Endodermal cell (in vitro differentiated cells): ENCODE data around the gene IQSEC3. TPM values are rescaled to one million over a fixed set of nuclear protein-coding genes. Genes with fewer than 3 reads are reported as not detected.

Source experiments
- DNase-seq: peaks from one replicate; pipeline ENCODE4 v3.0.0-alpha.2; 2017
- H3K27ac ChIP-seq: 2 replicates; pipeline ENCODE4 v1.5.1; 2013; ENCODE audit warnings: mild to moderate bottlenecking, low read depth, low read length, moderate library complexity
- H3K27me3 ChIP-seq: 2 replicates; pipeline ENCODE4 v1.6.1; 2013; ENCODE audit warnings: mild to moderate bottlenecking, low read length, moderate library complexity; ENCODE audit not compliant: insufficient read depth, control insufficient read depth, poor library complexity, severe bottlenecking
- H3K36me3 ChIP-seq: 2 replicates; pipeline ENCODE4 v1.7.0; 2013; ENCODE audit warnings: mild to moderate bottlenecking, low read length, moderate library complexity; ENCODE audit not compliant: control insufficient read depth, insufficient read depth
- H3K4me1 ChIP-seq: one replicate; pipeline ENCODE4 v1.7.0; 2013; ENCODE audit warnings: low read length; ENCODE audit not compliant: control insufficient read depth, insufficient read depth
- H3K4me3 ChIP-seq: 2 replicates; pipeline ENCODE4 v1.5.1; 2013; ENCODE audit warnings: mild to moderate bottlenecking, low read length, moderate library complexity
- H3K9ac ChIP-seq: 2 replicates; pipeline ENCODE4 v1.6.1; 2013; ENCODE audit warnings: mild to moderate bottlenecking, low read length, moderate library complexity; ENCODE audit not compliant: poor library complexity, severe bottlenecking; ENCODE audit errors: extremely low read depth
- H3K9me3 ChIP-seq: 2 replicates; pipeline ENCODE4 v1.6.1; 2013; ENCODE audit warnings: mild to moderate bottlenecking, low read length, moderate library complexity; ENCODE audit not compliant: control insufficient read depth
- H3K27ac Mint-ChIP-seq: 2 replicates; pipeline ENCODE4 v1.8.0; 2020; ENCODE audit warnings: mixed read lengths
- H3K27me3 Mint-ChIP-seq: 2 replicates; pipeline ENCODE4 v1.8.0; 2021; ENCODE audit warnings: mild to moderate bottlenecking, mixed read lengths; ENCODE audit not compliant: insufficient read depth
- H3K36me3 Mint-ChIP-seq: 2 replicates; pipeline ENCODE4 v1.8.0; 2020; ENCODE audit warnings: low read depth, mixed read lengths
- H3K4me1 Mint-ChIP-seq: 2 replicates; pipeline ENCODE4 v1.8.0; 2020; ENCODE audit warnings: mixed read lengths
- H3K4me3 Mint-ChIP-seq: 2 replicates; pipeline ENCODE4 v1.8.0; 2020; ENCODE audit warnings: mild to moderate bottlenecking, moderate library complexity, mixed read lengths
- H3K9me3 Mint-ChIP-seq: 2 replicates; pipeline ENCODE4 v1.8.0; 2020; ENCODE audit warnings: mild to moderate bottlenecking, mixed read lengths
- CTCF ChIP-seq: fragments of 200-600 bp; sonication (generic); conservative IDR thresholded peaks from 2 replicates; pipeline ENCODE4 v1.5.0; 2021; ENCODE audit warnings: antibody characterized with exemption, mild to moderate bottlenecking
- WGBS, 2 experiments: methylation state at CpG; one replicate each; pipeline versions ENCODE4 v1.1.5 to v1.1.7; 2013; ENCODE audit warnings: missing lambda C conversion rate in 2 of 2, mixed read lengths in 1 of 2; ENCODE audit not compliant: insufficient coverage in 1 of 2, insufficient read length in 1 of 2; 5-methylcytosine and 5-hydroxymethylcytosine counted together
- total RNA-seq, 2 donors: library from RNA; stranded (reverse); fragmentation: NEBNext Ultra II Directional in 1 of 2; extraction: Animal tissue kit (Norgen Biotek cat#: 25700) in 1 of 2; gene quantifications; 2 replicates in 1 of 2; 3 replicates in 1 of 2; pipeline ENCODE4 v1.2.1, GENCODE V29; 2021

The IQSEC3 gene
- total RNA-seq, 2 donors from 2014 or later = 1.5 to 2.7 TPM

- Histone ChIP-seq H3K4me3 (no peak overlapping the region), H3K27me3 (no peaks in the 10 kb centered on the region), H3K27ac (no peak overlapping the region), H3K9ac (no peak overlapping the region), H3K4me1 (peaks cover 12% of the 10 kb centered on the region), H3K9me3 (no peaks in the 10 kb centered on the region), H3K36me3 (no peaks in the 10 kb centered on the region)
- Mint-ChIP-seq H3K4me3 (no peak overlapping the region), H3K9me3 (no peaks in the 10 kb centered on the region), H3K27me3 (peaks cover 10% of the 10 kb centered on the region), H3K36me3 (no peaks in the 10 kb centered on the region), H3K4me1 (peaks cover 16% of the 10 kb centered on the region), H3K27ac (no peak overlapping the region)
- DNase-seq = no peak
- TF ChIP-seq CTCF = no peak
- 88 to 92% methylated on average over 5 to 8 of the region's 8 CpGs for WGBS, 2 experiments
Measured at GRCh38 chr12:117816-118345, 51.3 kb downstream of the IQSEC3 start.

GRCh38 chr12:118591-118990 is 52.0 kb downstream of the IQSEC3 start:
- Histone ChIP-seq H3K4me3 (no peak overlapping the region), H3K27ac (no peak overlapping the region), H3K27me3 (no peaks in the 10 kb centered on the region), H3K36me3 (no peaks in the 10 kb centered on the region), H3K9ac (no peak overlapping the region), H3K4me1 (peaks cover 10% of the 10 kb centered on the region), H3K9me3 (no peaks in the 10 kb centered on the region)
- no peaks in the 10 kb centered on the region for H3K36me3 Mint-ChIP-seq
- no peak overlapping the region for H3K4me3 Mint-ChIP-seq
- 71 to 83% methylated on average over 1 to 4 of the region's 4 CpGs for WGBS, 2 experiments
- peaks cover 16% of the 10 kb centered on the region for H3K4me1 Mint-ChIP-seq
- no peak for TF ChIP-seq CTCF
- no peak for DNase-seq
- no peaks in the 10 kb centered on the region for H3K9me3 Mint-ChIP-seq
- no peak overlapping the region for H3K27ac Mint-ChIP-seq
- peaks cover 10% of the 10 kb centered on the region for H3K27me3 Mint-ChIP-seq

GRCh38 chr12:120951-121350 is 54.4 kb downstream of the IQSEC3 start:
- H3K27ac Mint-ChIP-seq = no peak overlapping the region
- H3K4me1 ChIP-seq = peaks cover 4% of the 10 kb centered on the region
- peaks cover 10% of the 10 kb centered on the region for H3K27me3 Mint-ChIP-seq
- H3K36me3 ChIP-seq = no peaks in the 10 kb centered on the region
- H3K27ac ChIP-seq = no peak overlapping the region
- 63 to 77% methylated on average over 5 to 6 of the region's 6 CpGs for WGBS, 2 experiments
- H3K9ac ChIP-seq = no peak overlapping the region
- no peaks in the 10 kb centered on the region for H3K27me3 ChIP-seq
- H3K4me3 Mint-ChIP-seq = no peak overlapping the region
- H3K9me3 ChIP-seq = no peaks in the 10 kb centered on the region
- no peak for TF ChIP-seq CTCF
- H3K36me3 Mint-ChIP-seq = no peaks in the 10 kb centered on the region
- no peak for DNase-seq
- H3K4me3 ChIP-seq = no peak overlapping the region
- no peaks in the 10 kb centered on the region for H3K9me3 Mint-ChIP-seq
- H3K4me1 Mint-ChIP-seq = peaks cover 3% of the 10 kb centered on the region
